HepG2 (cell line): ENCODE data around the gene MRM2. TPM values are rescaled to one million over a fixed set of nuclear protein-coding genes. Genes with fewer than 3 reads are reported as not detected.

ENCODE experiments used
- ATAC-seq: fragments of 200-7000 bp; cut with Tn5 transposase; 3 replicates; pipeline ENCODE4 v1.9.1; 2020; ENCODE audit warnings: mild to moderate bottlenecking, moderate library complexity
- BruUV-seq: library from RNA; stranded (reverse); fragments of 400-500 nt; replicated peaks from 2 replicates; lab custom pipeline; 2021; lab: Mats Ljungman, UMichigan
- CTCF ChIA-PET: fragments of 300-600 bp; formaldehyde crosslinking; extraction: SDS; loops from one replicate; lab custom pipeline; 2021; ENCODE audit warnings: low total read pairs, inconsistent platforms, low intra/inter-chr PET ratio; lab: Yijun Ruan, JAX
- POLR2A ChIA-PET: fragments of 350-600 bp; sonication (Branson Sonifier 250); formaldehyde crosslinking; loops from one replicate; lab custom pipeline; 2020; ENCODE audit warnings: antibody characterized with exemption, inconsistent platforms; lab: Yijun Ruan, JAX
- DNase-seq: peaks from one replicate; pipeline ENCODE4 v3.0.0-alpha.2; 2015; ENCODE audit warnings: low spot score
- FAIRE-seq: peaks from 3 replicates; lab custom pipeline; 2011; peaks lifted over from hg19 to GRCh38; lab: Jason Lieb, UNC
- H2AFZ ChIP-seq: one replicate; pipeline ENCODE4 v1.6.1; 2011; ENCODE audit warnings: low read length, inconsistent platforms
- H3K27ac ChIP-seq: fragments of 300-600 bp; 3 replicates; pipeline ENCODE4 v1.8.0; 2011; ENCODE audit warnings: mixed run types, mild to moderate bottlenecking, mixed read lengths, low read length, inconsistent platforms; ENCODE audit not compliant: insufficient read depth; ENCODE audit errors: extremely low read length
- H3K27me3 ChIP-seq, 2 experiments: fragments of 200-600 bp in 1 of 2; 2 replicates in 1 of 2; 3 replicates in 1 of 2; pipeline versions ENCODE4 v1.6.0 to v1.8.0; 2011; ENCODE audit warnings: low read length in 2 of 2, mild to moderate bottlenecking in 2 of 2, moderate library complexity in 2 of 2, inconsistent platforms in 1 of 2; ENCODE audit not compliant: insufficient read depth in 2 of 2, control insufficient read depth in 1 of 2
- H3K36me3 ChIP-seq, 2 experiments: fragments of 200-600 bp in 1 of 2; replicated peaks in 1 of 2; 2 replicates in 1 of 2; 3 replicates in 1 of 2; pipeline versions ENCODE4 v1.5.1 to v1.8.0; 2011; ENCODE audit warnings: low read length in 2 of 2, inconsistent platforms in 1 of 2; ENCODE audit not compliant: insufficient read depth in 2 of 2, control insufficient read depth in 1 of 2
- H3K4me1 ChIP-seq: 2 replicates; pipeline ENCODE4 v1.5.1; 2012; ENCODE audit warnings: low read length, inconsistent platforms; ENCODE audit not compliant: insufficient read depth
- H3K4me2 ChIP-seq: 2 replicates; pipeline ENCODE4 v1.6.0; 2011; ENCODE audit warnings: low read depth, low read length, inconsistent platforms
- H3K4me3 ChIP-seq, 3 experiments: fragments of 200-600 bp in 1 of 3; sonication (generic), shearing (Covaris generic) in 1 of 3; replicated peaks in 1 of 3; 2 replicates each; pipeline ENCODE4 v1.5.1; 2011 to 2016; ENCODE audit warnings: low read length in 3 of 3, inconsistent platforms in 2 of 3, low read depth in 2 of 3, mild to moderate bottlenecking in 2 of 3, control low read depth in 1 of 3, mixed read lengths in 1 of 3; ENCODE audit not compliant: insufficient read depth in 1 of 3
- H3K79me2 ChIP-seq: one replicate; pipeline ENCODE4 v1.6.1; 2011; ENCODE audit warnings: low read length, inconsistent platforms; ENCODE audit not compliant: insufficient read depth
- H3K9ac ChIP-seq: 2 replicates; pipeline ENCODE4 v1.6.0; 2011; ENCODE audit warnings: mild to moderate bottlenecking, low read depth, low read length, inconsistent platforms; ENCODE audit not compliant: insufficient read depth
- H3K9me3 ChIP-seq: 2 replicates; pipeline ENCODE4 v1.5.1; 2012; ENCODE audit warnings: mild to moderate bottlenecking, low read length
- H4K20me1 ChIP-seq: 2 replicates; pipeline ENCODE4 v1.6.0; 2011; ENCODE audit warnings: inconsistent platforms, mild to moderate bottlenecking, low read length, moderate library complexity; ENCODE audit not compliant: insufficient read depth
- GABPB1 ChIP-seq: IDR thresholded peaks from 2 replicates; pipeline ENCODE4 v1.6.1; 2016; ENCODE audit warnings: mild to moderate bottlenecking, missing genetic modification reagents, moderate library complexity, missing compliant biosample characterization
- KLF12 ChIP-seq: sonication (generic); formaldehyde crosslinking; IDR thresholded peaks from 2 replicates; pipeline ENCODE4 v1.4.0; 2020; ENCODE audit warnings: missing genetic modification reagents, borderline replicate concordance
- KLF16 ChIP-seq, 2 experiments: sonication (generic) in 1 of 2; formaldehyde crosslinking in 1 of 2; IDR thresholded peaks; 2 replicates each; pipeline versions ENCODE4 v1.6.1 to v1.8.0; 2016 to 2023; ENCODE audit warnings: missing genetic modification reagents in 2 of 2, missing compliant biosample characterization in 1 of 2
- MIER3 ChIP-seq: IDR thresholded peaks from 2 replicates; pipeline ENCODE4 v1.6.1; 2016; ENCODE audit warnings: missing compliant biosample characterization, borderline replicate concordance
- MLLT10 ChIP-seq: sonication (generic); formaldehyde crosslinking; IDR thresholded peaks from 2 replicates; pipeline ENCODE4 v1.4.0; 2020; ENCODE audit warnings: missing genetic modification reagents
- PRMT3 ChIP-seq: sonication (generic); formaldehyde crosslinking; IDR thresholded peaks from 2 replicates; pipeline ENCODE4 v1.8.1; 2022; ENCODE audit warnings: low read depth, mild to moderate bottlenecking, moderate library complexity, missing genetic modification reagents, borderline replicate concordance
- RAD51 ChIP-seq: fragments of 450-650 bp; IDR thresholded peaks from 2 replicates; pipeline ENCODE4 v1.6.1; 2016; ENCODE audit warnings: borderline replicate concordance
- RBM22 ChIP-seq: fragments of 200-400 bp; formaldehyde crosslinking; optimal IDR thresholded peaks from 2 replicates; pipeline ENCODE3; 2017; ENCODE audit warnings: mild to moderate bottlenecking, low read length, moderate library complexity
- TOE1 ChIP-seq: sonication (generic); formaldehyde crosslinking; IDR thresholded peaks from 2 replicates; pipeline ENCODE4 v1.4.0; 2020; ENCODE audit warnings: mild to moderate bottlenecking, missing genetic modification reagents
- ZFP36 ChIP-seq: fragments of 150-350 bp; IDR thresholded peaks from 2 replicates; pipeline ENCODE4 v1.6.1; 2018; ENCODE audit warnings: borderline replicate concordance, low read length, low read depth; ENCODE audit not compliant: partially characterized antibody
- ZNF224 ChIP-seq: sonication (generic); formaldehyde crosslinking; IDR thresholded peaks from 2 replicates; pipeline ENCODE4 v1.5.0; 2020; ENCODE audit warnings: mild to moderate bottlenecking, missing genetic modification reagents
- ZNF318 ChIP-seq: sonication (generic); formaldehyde crosslinking; IDR thresholded peaks from 2 replicates; pipeline ENCODE4 v1.4.0; 2020; ENCODE audit warnings: mild to moderate bottlenecking, missing genetic modification reagents
- ZNF770 ChIP-seq: sonication (generic); formaldehyde crosslinking; IDR thresholded peaks from 2 replicates; pipeline ENCODE4 v1.5.0; 2020; ENCODE audit warnings: mild to moderate bottlenecking, missing genetic modification reagents
- WGBS: methylation state at CpG from one replicate; pipeline ENCODE4 v1.1.6; 2017; ENCODE audit warnings: low lambda C conversion rate; 5-methylcytosine and 5-hydroxymethylcytosine counted together
- in situ Hi-C: cut with HindIII; loops from 2 replicates; pipeline ENCODE4 v1.10.0; 2017; ENCODE audit warnings: low pct_unique_long_range_greater_than_20kb; ENCODE audit not compliant: extremely low pct_ligation_motif_present
- intact Hi-C: fragments of 100-400 bp; cut with micrococcal nuclease; formaldehyde crosslinking; loops from one replicate; pipeline ENCODE4 v1.10.0; 2022; ENCODE audit not compliant: unreplicated experiment
- polyA plus RNA-seq, 8 experiments: library from polyadenylated mRNA; depleted of rRNA in 3 of 8; stranded (reverse) in 7 of 8; unstranded in 1 of 8; fragments of >200 nt; fragmentation: Illumina TruSeq in 4 of 8; extraction: Trizol in 4 of 8; gene quantifications; 2 replicates each; pipeline versions ENCODE4 v1.2.1 to v1.2.3, GENCODE V29; 2011 to 2016; ENCODE audit warnings: low read depth in 4 of 8, missing spikeins in 1 of 8, mixed read lengths in 1 of 8; ENCODE audit not compliant: insufficient read depth in 1 of 8
- total RNA-seq, 5 experiments: library from RNA; depleted of rRNA; stranded (reverse); fragments of >200 nt; fragmentation: Illumina TruSeq; extraction: Trizol; gene quantifications; 2 replicates each; pipeline ENCODE4 v1.2.3, GENCODE V29; 2016; ENCODE audit warnings: low read depth in 1 of 5
- TF ChIP-seq, protein P1 (sequence below): IDR thresholded peaks from 2 replicates; pipeline ENCODE4 v1.6.1; 2016; ENCODE audit warnings: missing genetic modification reagents, missing compliant biosample characterization

MRM2 gene
- total and polyA plus RNA-seq, 2 of the 13 experiments (the other 11 are each of a cell fraction or from before 2014, with no cell fraction given) = 13.2 to 34.2 TPM

DNA sequence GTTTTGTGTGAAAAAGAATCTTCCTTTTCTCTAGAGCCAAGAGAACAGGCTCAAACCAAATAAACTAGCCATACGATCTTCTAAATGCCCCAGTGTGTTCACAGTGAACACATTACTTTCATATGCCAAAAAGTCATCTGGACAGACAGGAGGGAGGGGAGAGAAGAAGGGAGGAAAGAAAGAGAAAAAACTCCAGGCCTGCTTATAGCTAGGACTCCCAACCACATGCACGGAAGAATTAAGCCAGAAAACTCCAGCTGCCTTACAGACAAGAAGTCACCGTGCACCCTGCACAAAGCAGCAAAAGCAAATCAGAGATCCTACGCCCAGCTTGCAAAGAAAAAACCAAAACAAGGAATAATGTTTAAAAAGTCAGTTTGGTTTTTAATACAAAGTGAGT is 37.9 kb upstream of the MRM2 start:
- DNase-seq = no peak
- in situ Hi-C loops = no loop called here
- H3K36me3 ChIP-seq = peaks cover 7 to 13% of the 10 kb centered on the region in 2 experiments; a peak in 3 of 5 replicates
- 89% methylated on average over 4 of the region's 4 CpGs for WGBS
- H3K9ac ChIP-seq = no peak overlapping the region
- ATAC-seq = no peak
- no peak overlapping the region for H3K27ac ChIP-seq
- no peak for FAIRE-seq
- no TSS peak for BruUV-seq
- no peaks in the 10 kb centered on the region for H3K27me3 ChIP-seq
- intact Hi-C loops = no loop called here
- H3K4me3 ChIP-seq = no peak overlapping the region
- H3K9me3 ChIP-seq = no peaks in the 10 kb centered on the region
- H2AFZ ChIP-seq = no peak overlapping the region
- ChIA-PET CTCF (no interaction called here), POLR2A (interaction anchor here (0.7 kb wide), 1 partner anchor 103 kb away, joined by 3 read pairs; no protein-coding TSS in a partner anchor)
- no peak overlapping the region for H3K4me2 ChIP-seq
- no peaks in the 10 kb centered on the region for H4K20me1 ChIP-seq
- H3K4me1 ChIP-seq = peaks cover 42% of the 10 kb centered on the region
- TF ChIP-seq TOE1 (no peak), ZNF770 (CRISPR knock-in tag) (no peak), MIER3 (CRISPR knock-in tag) (no peak), RBM22 (no peak), ZNF224 (CRISPR knock-in tag) (no peak), ZFP36 (no peak), RAD51 (no peak), GABPB1 (CRISPR knock-in tag) (no peak), KLF12 (CRISPR knock-in tag) (no peak), MLLT10 (CRISPR knock-in tag) (no peak), PRMT3 (CRISPR knock-in tag) (no peak), KLF16 (CRISPR knock-in tag; IDR thresholded peaks at IDR 0.05) (no peak), ZNF318 (CRISPR knock-in tag) (no peak)
- TF ChIP-seq, protein P1, sequence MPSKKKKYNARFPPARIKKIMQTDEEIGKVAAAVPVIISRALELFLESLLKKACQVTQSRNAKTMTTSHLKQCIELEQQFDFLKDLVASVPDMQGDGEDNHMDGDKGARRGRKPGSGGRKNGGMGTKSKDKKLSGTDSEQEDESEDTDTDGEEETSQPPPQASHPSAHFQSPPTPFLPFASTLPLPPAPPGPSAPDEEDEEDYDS (CRISPR knock-in tag) = no peak
- TF ChIP-seq, all 625 proteins: peak for 0
- peaks cover 17% of the 10 kb centered on the region for H3K79me2 ChIP-seq
